HG03196 (cell line): ENCODE data around the gene SPDYC.
A peak's percentile ranks its signal among the peaks of the same experiment; 100 is the strongest.

ENCODE experiments used
- ATAC-seq: cut with Tn5 transposase; IDR thresholded peaks from one replicate; pipeline ENCODE4 v1.9.1; 2021; ENCODE audit not compliant: unreplicated experiment

Gene SPDYC

GRCh38 chr11:65170058-65170534, at the start of gene SPDYC:
TSS of gene SPDYC (plus strand) at chr11:65170233. CDS start at chr11:65171358, 1,125 bp downstream.
- no peak for ATAC-seq

GRCh38 chr11:65120831-65121230, 49.2 kb upstream of the SPDYC start:
- no peak for ATAC-seq

- no peak for ATAC-seq
Measured at GRCh38 chr11:65121447-65121864, 48.6 kb upstream of the SPDYC start.

GRCh38 chr11:65121865-65122696, 48.0 kb upstream of the SPDYC start, which contains the start of the genes FAU and MRPL49:
TSS of gene FAU (minus strand) at chr11:65122134. CDS start at chr11:65121813, 321 bp downstream.
TSS of gene MRPL49 (plus strand) at chr11:65122321. CDS start at chr11:65122347, 26 bp downstream.
- ATAC-seq: peak; percentile 78

GRCh38 chr11:65124480-65125196, 45.4 kb upstream of the SPDYC start:
- ATAC-seq: no peak

GRCh38 chr11:65125197-65126056, 44.6 kb upstream of the SPDYC start:
- ATAC-seq: no peak

- ATAC-seq: no peak
Measured at GRCh38 chr11:65126624-65127274, 43.3 kb upstream of the SPDYC start.

GRCh38 chr11:65127473-65128181, 42.4 kb upstream of the SPDYC start:
- ATAC-seq: no peak

- ATAC-seq: no peak
Measured at GRCh38 chr11:65128182-65129145, 41.6 kb upstream of the SPDYC start.

- no peak for ATAC-seq
Measured at GRCh38 chr11:65129649-65130441, 40.2 kb upstream of the SPDYC start.

GRCh38 chr11:65130631-65131416, 39.2 kb upstream of the SPDYC start:
- ATAC-seq: no peak

GRCh38 chr11:65131417-65131776, 38.6 kb upstream of the SPDYC start:
- ATAC-seq: no peak

- ATAC-seq: no peak
Measured at GRCh38 chr11:65131895-65132237, 38.2 kb upstream of the SPDYC start.

- ATAC-seq: no peak
Measured at GRCh38 chr11:65132238-65132987, 37.6 kb upstream of the SPDYC start.

- ATAC-seq: no peak
Measured at GRCh38 chr11:65132988-65133700, 36.9 kb upstream of the SPDYC start.

GRCh38 chr11:65133724-65134123, 36.3 kb upstream of the SPDYC start:
- no peak for ATAC-seq
